Head of caudate nucleus (tissue), 42 donors: ENCODE data around the gene CD58.
A peak's percentile ranks its signal among the peaks of the same experiment; 100 is the strongest.
"Not testable (repeated sequence)": the region's sequence is repeated elsewhere in the genome, so short reads cannot be mapped to it uniquely, and the experiment has no call there.

Source experiments
- DNase-seq, 42 donors: peaks; one replicate each; pipeline versions ENCODE4 v3.0.0 to v3.0.0-alpha.2; 2020 to 2021; ENCODE audit warnings: mixed read lengths in 7 of 42
- intact Hi-C: fragments of 100-400 bp; cut with DNase I; formaldehyde crosslinking; loops from one replicate; pipeline ENCODE4 v1.15.0; 2022

CD58 gene

GRCh38 chr1:116574581-116575291 lies 3.9 kb upstream of the CD58 start:
- intact Hi-C loops: loop anchor here (10.0 kb wide), 1 partner anchor 480 kb away; no protein-coding TSS in a partner anchor
- DNase-seq: peak in 41 of 42 donors; percentile 51 to 89 (median 74)

GRCh38 chr1:116573431-116574095 lies 2.7 kb upstream of the CD58 start:
- intact Hi-C loops: loop anchor here (10.0 kb wide), 1 partner anchor 481 kb away; no protein-coding TSS in a partner anchor
- DNase-seq: no peak

- no peak for DNase-seq
- intact Hi-C loops: loop anchor here (10.0 kb wide), 1 partner anchor 482 kb away; no protein-coding TSS in a partner anchor
Observed at GRCh38 chr1:116572771-116573430, 2.1 kb upstream of the CD58 start.

- intact Hi-C loops: loop anchor here (10.0 kb wide), 1 partner anchor 483 kb away; no protein-coding TSS in a partner anchor
- DNase-seq: no peak
Observed at GRCh38 chr1:116572099-116572498, 1.3 kb upstream of the CD58 start.

- peak in 1 of 42 donors; percentile 16 for DNase-seq
- intact Hi-C loops: loop anchor here (10.0 kb wide), 1 partner anchor 483 kb away; no protein-coding TSS in a partner anchor
Observed at GRCh38 chr1:116571215-116571919, 541 bp upstream of the CD58 start.

GRCh38 chr1:116569776-116570357 lies 959 bp downstream of the CD58 start:
- intact Hi-C loops: loop anchor here (10.0 kb wide), 1 partner anchor 485 kb away; no protein-coding TSS in a partner anchor
- DNase-seq: peak in 3 of 42 donors; percentile 6 to 45 (median 34)

GRCh38 chr1:116569381-116569670 lies 1.5 kb downstream of the CD58 start:
- DNase-seq: no peak
- intact Hi-C loops: no loop called here

GRCh38 chr1:116568662-116569380 lies 2.0 kb downstream of the CD58 start:
- no peak for DNase-seq
- intact Hi-C loops: no loop called here

GRCh38 chr1:116567790-116568661 lies 2.8 kb downstream of the CD58 start:
- no peak for DNase-seq
- intact Hi-C loops: no loop called here

- intact Hi-C loops: no loop called here
- no peak for DNase-seq
Observed at GRCh38 chr1:116565222-116565621, 5.6 kb downstream of the CD58 start.

GRCh38 chr1:116564426-116564825 lies 6.4 kb downstream of the CD58 start:
- intact Hi-C loops: no loop called here
- no peak for DNase-seq

GRCh38 chr1:116562465-116562864 lies 8.4 kb downstream of the CD58 start:
- intact Hi-C loops, DNase-seq: not testable (repeated sequence)

GRCh38 chr1:116561563-116561962 lies 9.3 kb downstream of the CD58 start:
- DNase-seq: no peak
- intact Hi-C loops: no loop called here

- intact Hi-C loops: no loop called here
- no peak for DNase-seq
Observed at GRCh38 chr1:116560704-116561490, 9.9 kb downstream of the CD58 start.

GRCh38 chr1:116559304-116559761 lies 11.5 kb downstream of the CD58 start:
- intact Hi-C loops: no loop called here

GRCh38 chr1:116558571-116558970 lies 12.3 kb downstream of the CD58 start:
- no peak for DNase-seq
- intact Hi-C loops: no loop called here

More at GRCh38 chr1:116559304-116559761, 11.5 kb downstream of the CD58 start:
- DNase-seq: no peak
